K562 (cell line): ENCODE data around the gene UMODL1. TPM values are rescaled to one million over a fixed set of nuclear protein-coding genes. Genes with fewer than 3 reads are reported as not detected.

Experiments used
- LARP7 ChIP-seq: fragments of 450-650 bp; IDR thresholded peaks from 2 replicates; pipeline ENCODE4 v1.6.1; 2016
- MYNN ChIP-seq, 2 experiments: sonication (generic); formaldehyde crosslinking in 1 of 2; IDR thresholded peaks; 2 replicates each; pipeline versions ENCODE4 v1.5.0 to v1.6.1; 2016 to 2020; ENCODE audit warnings: antibody characterized with exemption in 1 of 2, missing genetic modification reagents in 1 of 2
- USF1 ChIP-seq: sonication (generic); formaldehyde crosslinking; IDR thresholded peaks from 2 replicates; pipeline ENCODE4 v1.9.0; 2022; ENCODE audit warnings: mild to moderate bottlenecking, missing genetic modification reagents
- ZNF609 ChIP-seq: sonication (generic); formaldehyde crosslinking; IDR thresholded peaks from 2 replicates; pipeline ENCODE4 v1.8.1; 2023; ENCODE audit warnings: missing genetic modification reagents, mild to moderate bottlenecking, borderline replicate concordance
- polyA plus RNA-seq, 8 experiments: library from polyadenylated mRNA; depleted of rRNA in 4 of 8; stranded (reverse) in 5 of 8; unstranded in 3 of 8; fragments of >200 nt; fragmentation: Nextera tagmentation in 2 of 8; fragmentation: Illumina TruSeq in 1 of 8; extraction: Ambion mirVana in 2 of 8; extraction: Trizol in 1 of 8; gene quantifications; 2 replicates each; pipeline versions ENCODE4 v1.2.1 to v1.2.3, GENCODE V29; 2011 to 2014; ENCODE audit warnings: inconsistent platforms in 1 of 8, missing spikeins in 1 of 8
- total RNA-seq, 7 experiments: library from RNA; depleted of rRNA in 6 of 7; stranded (reverse); fragments of >200 nt in 6 of 7; fragmentation: Illumina TruSeq in 2 of 7; extraction: Trizol in 2 of 7; gene quantifications; 2 replicates each; pipeline versions ENCODE4 v1.2.1 to v1.2.3, GENCODE V29; 2011 to 2021; ENCODE audit warnings: low replicate concordance in 1 of 7

UMODL1 gene
- total and polyA plus RNA-seq, 9 of the 15 experiments (the other 6 are each of a cell fraction or from before 2014, with no cell fraction given): not detected

- TF ChIP-seq USF1 (CRISPR knock-in tag) (no peak), ZNF609 (CRISPR knock-in tag) (no peak), LARP7 (no peak), MYNN (IDR thresholded peaks at IDR 0.05) (no peak), MYNN (CRISPR knock-in tag; IDR thresholded peaks at IDR 0.05) (no peak)
Measured at GRCh38 chr21:42085246-42086077, 14.3 kb downstream of the UMODL1 start (continued).
